ENCODE measurements around the gene ATP9B.

Gene ATP9B

DNA sequence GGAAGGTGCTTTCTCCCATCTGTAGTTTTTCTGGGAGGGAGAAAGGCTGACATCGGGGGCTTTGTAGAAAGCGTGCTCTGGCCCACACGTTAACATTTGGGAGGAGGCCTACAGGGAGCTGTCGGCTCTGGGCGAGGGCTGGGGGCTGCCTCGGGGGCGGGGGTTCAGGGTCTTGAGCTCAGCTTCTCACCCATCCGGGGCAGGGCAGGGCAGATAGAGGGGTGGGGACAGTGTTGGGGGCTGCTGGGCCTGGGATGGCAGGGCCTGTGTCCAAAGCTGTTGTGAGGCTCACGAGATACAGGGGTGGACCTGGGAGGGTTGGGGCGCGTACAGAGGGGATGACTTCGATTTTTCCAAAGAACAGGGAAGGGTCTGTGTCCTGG, 353.6 kb downstream of the ATP9B start:
- Histone ChIP-seq H3K4me3 (ENCODE audit: extremely low read depth, insufficient read depth, low read length, poor library complexity, severe bottlenecking) (no peak overlapping the region), H3K9me3 (ENCODE audit: control insufficient read depth, low read length) (no peaks in the 10 kb centered on the region), H3K27ac (ENCODE audit: low read depth, low read length, severe bottlenecking) (no peak overlapping the region), H3K36me3 (ENCODE audit: control insufficient read depth, insufficient read depth, low read length) (peaks cover 71% of the 10 kb centered on the region), H3K4me1 (ENCODE audit: control insufficient read depth, insufficient read depth, low read length, poor library complexity, severe bottlenecking) (peaks cover 5% of the 10 kb centered on the region)
- WGBS, 2 experiments (ENCODE audit: insufficient coverage in 2 of 2): 87 to 94% methylated on average over 10 to 12 of the region's 12 CpGs

DNA sequence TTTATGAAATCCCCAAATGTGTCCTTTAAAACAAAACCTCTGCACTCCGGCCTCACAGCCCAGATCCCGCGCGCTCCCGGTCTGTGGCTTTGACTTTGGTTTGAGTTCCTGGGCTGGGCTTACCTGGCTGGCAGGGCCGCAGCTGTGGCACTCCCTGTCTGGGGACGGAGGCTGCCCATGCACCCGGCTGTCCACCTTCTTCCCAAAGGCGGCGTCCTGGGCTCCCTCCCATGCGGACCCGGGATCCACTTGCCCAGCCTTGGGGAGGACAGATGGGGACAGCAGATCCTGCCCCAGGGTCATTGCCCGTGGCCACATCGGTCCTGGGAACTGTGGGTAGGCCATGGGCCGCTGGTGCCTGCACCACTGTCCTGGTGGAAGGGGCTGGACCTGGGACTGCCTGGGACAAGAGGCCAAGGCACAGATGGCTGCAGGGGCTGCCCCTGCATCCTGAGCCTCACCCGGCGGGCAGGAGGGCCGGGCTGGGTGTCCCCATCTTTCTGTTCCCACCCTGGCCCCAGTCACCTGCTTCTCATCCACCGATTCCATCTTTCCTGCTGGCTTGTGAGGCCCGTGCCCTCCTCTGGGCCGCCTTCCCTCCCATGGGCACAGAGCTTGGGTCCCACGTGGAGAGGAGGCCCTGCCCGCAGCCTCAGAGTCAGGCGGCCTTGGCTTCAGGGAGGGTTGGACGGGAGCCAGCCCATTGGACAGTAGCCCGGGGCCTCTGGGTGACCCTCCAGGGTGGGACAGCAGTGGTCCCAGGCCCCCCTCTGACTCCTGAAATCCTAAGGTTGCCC, 354.2 kb downstream of the ATP9B start:
- Histone ChIP-seq H3K4me3 (ENCODE audit: extremely low read depth, insufficient read depth, low read length, poor library complexity, severe bottlenecking) (no peak overlapping the region), H3K9me3 (ENCODE audit: control insufficient read depth, low read length) (no peaks in the 10 kb centered on the region), H3K27ac (ENCODE audit: low read depth, low read length, severe bottlenecking) (no peak overlapping the region), H3K4me1 (ENCODE audit: control insufficient read depth, insufficient read depth, low read length, poor library complexity, severe bottlenecking) (peaks cover 5% of the 10 kb centered on the region), H3K36me3 (ENCODE audit: control insufficient read depth, insufficient read depth, low read length) (peaks cover 68% of the 10 kb centered on the region)
- 94 to 96% methylated on average over 26 of the region's 26 CpGs for WGBS, 2 experiments (ENCODE audit: insufficient coverage in 2 of 2)

DNA sequence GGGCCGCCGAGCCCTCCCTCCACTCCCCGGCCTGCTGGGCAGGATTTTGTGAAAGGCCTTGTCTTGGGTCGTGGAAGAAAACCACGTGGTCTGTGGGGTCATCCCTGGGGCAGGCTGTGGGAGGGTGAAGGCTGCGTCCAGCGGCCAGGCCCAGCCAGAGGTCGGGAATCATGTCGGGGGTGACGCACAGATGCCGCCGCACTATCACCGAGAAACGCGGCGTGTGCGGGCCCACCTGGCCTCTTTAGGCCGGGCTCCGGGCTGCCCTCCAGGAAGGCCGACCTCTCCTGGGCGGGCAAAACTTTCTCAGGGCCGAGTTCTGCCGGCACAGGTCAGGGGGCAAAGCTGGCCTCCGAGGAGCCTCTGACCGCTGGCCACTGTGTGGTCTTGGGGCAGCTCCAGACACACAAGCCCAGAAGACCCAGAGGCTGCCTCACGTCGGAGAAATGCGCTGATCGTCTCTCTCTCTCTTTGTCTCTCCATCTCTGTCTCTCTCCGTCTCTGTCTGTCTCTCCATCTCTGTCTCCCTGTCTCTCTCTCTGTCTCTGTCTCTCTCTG, 354.9 kb downstream of the ATP9B start:
- H3K9me3 ChIP-seq (ENCODE audit: control insufficient read depth, low read length): no peaks in the 10 kb centered on the region
- no peak overlapping the region for H3K4me3 ChIP-seq (ENCODE audit: extremely low read depth, insufficient read depth, low read length, poor library complexity, severe bottlenecking)
- peaks cover 5% of the 10 kb centered on the region for H3K4me1 ChIP-seq (ENCODE audit: control insufficient read depth, insufficient read depth, low read length, poor library complexity, severe bottlenecking)
- peaks cover 62% of the 10 kb centered on the region for H3K36me3 ChIP-seq (ENCODE audit: control insufficient read depth, insufficient read depth, low read length)
- H3K27ac ChIP-seq (ENCODE audit: low read depth, low read length, severe bottlenecking): no peak overlapping the region
- 89 to 92% methylated on average over 18 to 30 of the region's 30 CpGs for WGBS, 2 experiments (ENCODE audit: insufficient coverage in 2 of 2)

DNA sequence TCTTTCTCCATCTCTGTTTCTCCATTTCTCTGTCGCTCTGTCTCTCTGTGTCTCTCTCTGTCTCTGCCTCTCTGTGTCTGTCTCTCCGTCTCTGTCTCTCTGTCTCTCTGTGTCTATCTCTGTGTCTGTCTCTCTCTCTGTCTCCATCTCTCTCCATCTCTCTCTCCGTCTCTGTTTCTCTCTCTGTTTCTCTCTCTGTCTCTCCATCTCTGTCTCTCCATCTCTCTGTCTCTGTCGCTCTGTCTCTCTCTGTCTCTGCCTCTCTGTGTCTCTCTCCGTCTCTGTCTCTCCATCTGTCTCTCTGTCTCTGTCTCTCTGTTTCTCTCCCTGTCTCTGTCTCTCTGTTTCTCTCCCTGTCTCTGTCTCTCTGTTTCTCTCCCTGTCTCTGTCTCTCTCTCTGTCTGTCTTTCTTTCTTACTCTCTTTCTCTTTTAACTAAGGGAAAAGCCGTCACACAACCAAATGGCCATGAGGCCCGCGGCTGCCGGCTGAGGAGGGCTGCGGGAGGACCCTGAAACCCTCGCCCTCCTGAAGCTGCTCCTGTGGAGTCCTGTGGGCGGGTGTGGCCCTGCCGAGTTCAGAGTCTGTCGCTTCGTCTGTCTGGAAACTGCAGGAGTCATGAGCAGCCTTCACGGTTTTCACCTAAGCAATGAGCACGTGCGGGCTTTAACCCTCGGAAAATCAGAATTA, 355.8 kb downstream of the ATP9B start:
- H3K4me1 ChIP-seq (ENCODE audit: control insufficient read depth, insufficient read depth, low read length, poor library complexity, severe bottlenecking): peaks cover 5% of the 10 kb centered on the region
- WGBS, 2 experiments (ENCODE audit: insufficient coverage in 2 of 2): 88 to 94% methylated on average over 15 to 19 of the region's 19 CpGs
- H3K36me3 ChIP-seq (ENCODE audit: control insufficient read depth, insufficient read depth, low read length): peaks cover 59% of the 10 kb centered on the region
- no peaks in the 10 kb centered on the region for H3K9me3 ChIP-seq (ENCODE audit: control insufficient read depth, low read length)
- H3K27ac ChIP-seq (ENCODE audit: low read depth, low read length, severe bottlenecking): peak overlapping the region; percentile 13
- H3K4me3 ChIP-seq (ENCODE audit: extremely low read depth, insufficient read depth, low read length, poor library complexity, severe bottlenecking): no peak overlapping the region

DNA sequence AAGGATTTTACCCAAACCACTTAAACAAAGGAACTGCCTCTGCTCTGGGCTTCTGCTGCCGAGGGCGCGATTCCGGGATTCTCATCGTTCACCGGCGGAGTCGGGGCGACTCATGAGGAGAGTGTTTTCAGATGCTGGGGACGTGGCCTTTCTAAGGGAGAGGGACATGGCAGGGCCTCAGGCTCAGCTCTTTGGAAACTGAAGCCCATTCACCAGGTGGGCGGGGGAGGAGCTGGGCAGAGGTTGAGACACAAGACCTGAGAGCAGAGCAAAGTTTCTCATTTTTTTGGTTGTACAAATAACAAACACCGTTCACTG, 356.3 kb downstream of the ATP9B start:
- H3K27ac ChIP-seq (ENCODE audit: low read depth, low read length, severe bottlenecking): peak overlapping the region; percentile 13
- no peaks in the 10 kb centered on the region for H3K9me3 ChIP-seq (ENCODE audit: control insufficient read depth, low read length)
- WGBS, 2 experiments (ENCODE audit: insufficient coverage in 2 of 2): 89 to 90% methylated on average over 6 to 12 of the region's 12 CpGs
- peaks cover 56% of the 10 kb centered on the region for H3K36me3 ChIP-seq (ENCODE audit: control insufficient read depth, insufficient read depth, low read length)
- no peak overlapping the region for H3K4me3 ChIP-seq (ENCODE audit: extremely low read depth, insufficient read depth, low read length, poor library complexity, severe bottlenecking)
- H3K4me1 ChIP-seq (ENCODE audit: control insufficient read depth, insufficient read depth, low read length, poor library complexity, severe bottlenecking): peaks cover 5% of the 10 kb centered on the region

DNA sequence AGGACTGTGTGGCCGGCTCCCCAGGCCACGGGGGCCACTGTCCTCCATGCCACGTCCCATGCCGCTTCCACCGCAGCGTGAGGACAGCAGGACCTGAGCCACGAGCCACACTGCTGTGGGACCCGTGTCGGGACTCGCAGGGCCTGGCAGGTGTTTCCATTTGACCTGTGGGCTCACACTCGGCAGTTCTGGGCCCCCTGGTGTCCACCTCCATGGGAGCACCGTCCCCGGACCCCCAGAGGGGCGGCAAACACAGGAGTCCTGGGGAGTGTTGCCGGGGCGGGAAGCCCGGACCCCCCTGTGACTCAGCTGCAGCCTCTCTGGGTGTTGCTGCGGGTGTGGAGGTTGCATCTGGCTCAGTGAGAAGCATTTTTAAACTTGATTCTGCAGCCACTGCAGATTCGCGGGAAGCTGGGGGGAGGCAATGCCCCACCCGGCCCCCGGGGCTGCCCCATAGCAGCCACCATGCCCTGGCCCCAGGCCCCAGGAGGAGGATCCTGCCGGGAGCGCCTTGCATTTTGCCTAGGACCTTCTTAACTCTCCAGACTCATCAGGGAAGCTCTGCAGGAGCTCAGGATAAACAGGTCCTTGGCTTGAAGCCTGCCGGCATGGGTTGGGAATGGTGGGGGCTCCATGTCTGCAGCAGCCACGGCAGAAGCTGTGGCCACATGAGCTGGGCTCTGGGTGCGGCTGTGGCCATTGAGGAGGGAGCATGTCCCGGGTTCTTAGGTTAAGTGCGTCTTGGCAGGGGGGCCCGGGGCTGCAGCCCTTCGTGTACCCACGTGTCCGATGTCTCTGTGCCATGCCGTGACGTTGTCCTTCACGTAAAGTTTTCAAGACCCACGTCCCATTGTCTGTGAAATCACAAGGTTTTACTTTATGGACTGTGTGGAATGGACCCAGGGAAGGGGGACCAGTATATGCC, 357.4 kb downstream of the ATP9B start:
- Histone ChIP-seq H3K4me1 (ENCODE audit: control insufficient read depth, insufficient read depth, low read length, poor library complexity, severe bottlenecking) (peaks cover 5% of the 10 kb centered on the region), H3K36me3 (ENCODE audit: control insufficient read depth, insufficient read depth, low read length) (peaks cover 45% of the 10 kb centered on the region)
- WGBS, 2 experiments (ENCODE audit: insufficient coverage in 2 of 2): 94% methylated on average over 35 to 36 of the region's 37 CpGs

DNA sequence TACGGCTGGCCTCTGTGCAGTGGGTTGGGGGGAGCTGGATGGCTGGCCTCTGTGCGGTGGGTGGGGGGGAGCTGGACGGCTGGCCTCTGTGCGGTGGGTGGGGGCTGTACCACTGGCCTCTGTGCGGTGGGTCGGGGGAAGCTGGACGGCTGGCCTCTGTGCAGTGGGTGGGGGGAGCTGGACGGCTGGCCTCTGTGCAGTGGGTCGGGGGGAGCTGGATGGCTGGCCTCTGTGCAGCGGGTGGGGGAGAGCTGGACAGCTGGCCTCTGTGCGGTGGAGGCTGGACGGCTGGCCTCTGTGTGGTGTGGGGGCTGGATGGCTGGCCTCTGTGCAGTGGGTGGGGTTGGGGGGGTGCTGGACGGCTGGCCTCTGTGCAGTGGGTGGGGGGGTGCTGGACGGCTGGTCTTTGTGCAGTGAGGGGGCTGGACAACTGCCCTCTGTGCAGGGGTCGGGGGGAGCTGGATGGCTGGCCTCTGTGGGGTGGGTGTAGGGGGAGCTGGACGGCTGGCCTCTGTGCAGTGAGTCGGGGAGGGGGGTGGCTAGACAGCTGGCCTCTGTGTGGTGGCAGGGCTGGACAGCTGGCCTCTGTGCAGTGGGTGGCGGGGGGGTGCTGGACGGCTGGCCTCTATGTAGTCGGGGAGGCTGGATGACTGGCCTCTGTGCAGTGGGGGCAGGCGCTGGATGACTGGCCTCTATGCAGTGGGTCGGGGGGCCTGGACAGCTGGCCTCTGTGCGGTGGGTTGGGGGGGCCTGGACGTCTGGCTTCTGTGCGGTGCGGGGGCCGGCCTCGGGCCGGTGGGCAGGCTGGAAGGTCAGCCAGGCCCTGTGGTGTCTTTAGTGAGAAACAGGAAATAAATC, 358.4 kb downstream of the ATP9B start:
- WGBS, 2 experiments (ENCODE audit: insufficient coverage in 2 of 2): 95 to 96% methylated on average over 4 to 12 of the region's 29 CpGs
- no peak overlapping the region for H3K27ac ChIP-seq (ENCODE audit: low read depth, low read length, severe bottlenecking)
- no peaks in the 10 kb centered on the region for H3K9me3 ChIP-seq (ENCODE audit: control insufficient read depth, low read length)
- no peaks in the 10 kb centered on the region for H3K4me1 ChIP-seq (ENCODE audit: control insufficient read depth, insufficient read depth, low read length, poor library complexity, severe bottlenecking)
- no peak overlapping the region for H3K4me3 ChIP-seq (ENCODE audit: extremely low read depth, insufficient read depth, low read length, poor library complexity, severe bottlenecking)
- peaks cover 44% of the 10 kb centered on the region for H3K36me3 ChIP-seq (ENCODE audit: control insufficient read depth, insufficient read depth, low read length)

More for the DNA sequence above, 357.4 kb downstream of the ATP9B start:
- no peak overlapping the region for H3K27ac ChIP-seq (ENCODE audit: low read depth, low read length, severe bottlenecking)
- no peaks in the 10 kb centered on the region for H3K9me3 ChIP-seq (ENCODE audit: control insufficient read depth, low read length)
- H3K4me3 ChIP-seq (ENCODE audit: extremely low read depth, insufficient read depth, low read length, poor library complexity, severe bottlenecking): no peak overlapping the region

Measured in mesodermal cell (in vitro differentiated cells).